HG03565 (cell line): ENCODE results near the gene SPATA2.

Experiments used
- ATAC-seq: cut with Tn5 transposase; IDR thresholded peaks from one replicate; pipeline ENCODE4 v1.9.1; 2021; ENCODE audit warnings: mild to moderate bottlenecking, moderate library complexity; ENCODE audit not compliant: unreplicated experiment

The SPATA2 gene

GRCh38 chr20:49936153-49937026 lies 21.1 kb upstream of the SPATA2 start, which contains the start of gene RNF114:
RNF114 (plus strand) TSS chr20:49936397; CDS start chr20:49936413, 16 bp downstream.
- ATAC-seq = peak; percentile 55

- no peak for ATAC-seq
Observed at GRCh38 chr20:49935746-49936152, 20.4 kb upstream of the SPATA2 start.

GRCh38 chr20:49929142-49929494 lies 13.8 kb upstream of the SPATA2 start:
- ATAC-seq = no peak

GRCh38 chr20:49928411-49929141 lies 13.2 kb upstream of the SPATA2 start:
- peak; percentile 43 for ATAC-seq

- ATAC-seq = no peak
Observed at GRCh38 chr20:49925901-49926454, 10.6 kb upstream of the SPATA2 start.

GRCh38 chr20:49924247-49924646 lies 8.9 kb upstream of the SPATA2 start:
- no peak for ATAC-seq

- no peak for ATAC-seq
Observed at GRCh38 chr20:49919461-49919860, 4.1 kb upstream of the SPATA2 start.

- ATAC-seq = no peak
Observed at GRCh38 chr20:49919009-49919408, 3.7 kb upstream of the SPATA2 start.

GRCh38 chr20:49918446-49918845 lies 3.1 kb upstream of the SPATA2 start:
- no peak for ATAC-seq

GRCh38 chr20:49916146-49917002 lies 1.0 kb upstream of the SPATA2 start:
- ATAC-seq = no peak

- ATAC-seq = no peak
Observed at GRCh38 chr20:49915118-49915379, 280 bp downstream of the SPATA2 start.

GRCh38 chr20:49914310-49915117 lies 815 bp downstream of the SPATA2 start:
- no peak for ATAC-seq

- ATAC-seq = no peak
Observed at GRCh38 chr20:49913399-49914047, 1.8 kb downstream of the SPATA2 start.

- ATAC-seq = no peak
Observed at GRCh38 chr20:49910340-49910706, 5.0 kb downstream of the SPATA2 start.

GRCh38 chr20:49909499-49910339 lies 5.6 kb downstream of the SPATA2 start:
- ATAC-seq = no peak

- ATAC-seq = no peak
Observed at GRCh38 chr20:49908258-49908565, 7.1 kb downstream of the SPATA2 start.

GRCh38 chr20:49907405-49908257 lies 7.7 kb downstream of the SPATA2 start:
- no peak for ATAC-seq

- ATAC-seq = no peak
Observed at GRCh38 chr20:49906615-49907154, 8.6 kb downstream of the SPATA2 start.
